HG03175 (cell line): ENCODE data around the gene FMO5.
"Not testable (repeated sequence)": the region's sequence is repeated elsewhere in the genome, so short reads cannot be mapped to it uniquely, and the experiment has no call there.

Experiments used
- ATAC-seq: cut with Tn5 transposase; IDR thresholded peaks from one replicate; pipeline ENCODE4 v1.9.1; 2021; ENCODE audit warnings: mild to moderate bottlenecking, moderate library complexity; ENCODE audit not compliant: unreplicated experiment

Gene FMO5

DNA sequence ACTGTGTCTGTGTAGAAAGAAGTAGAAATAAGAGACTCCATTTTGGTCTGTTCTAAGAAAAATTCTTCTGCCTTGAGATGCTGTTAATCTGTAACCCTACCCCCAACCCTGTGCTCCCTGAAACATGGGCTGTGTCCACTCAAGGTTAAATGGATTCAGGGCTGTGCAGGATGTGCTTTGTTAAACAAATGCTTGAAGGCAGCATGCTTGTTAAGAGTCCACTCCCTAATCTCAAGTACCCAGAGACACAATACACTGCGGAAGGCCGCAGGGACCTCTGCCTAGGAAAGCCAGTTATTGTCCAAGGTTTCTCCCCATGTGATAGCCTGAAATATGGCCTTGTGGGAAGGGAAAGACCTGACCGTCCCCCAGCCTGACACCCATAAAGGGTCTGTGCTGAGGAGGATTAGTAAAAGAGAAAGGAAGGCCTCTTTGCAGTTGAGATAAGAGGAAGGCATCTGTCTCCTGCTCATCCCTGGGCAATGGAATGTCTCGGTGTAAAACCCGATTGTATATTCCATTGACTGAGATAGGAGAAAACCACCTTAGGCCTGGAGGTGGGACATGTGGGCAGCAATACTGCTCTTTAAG is 15.1 kb upstream of the FMO5 start:
- ATAC-seq: not testable (repeated sequence)

DNA sequence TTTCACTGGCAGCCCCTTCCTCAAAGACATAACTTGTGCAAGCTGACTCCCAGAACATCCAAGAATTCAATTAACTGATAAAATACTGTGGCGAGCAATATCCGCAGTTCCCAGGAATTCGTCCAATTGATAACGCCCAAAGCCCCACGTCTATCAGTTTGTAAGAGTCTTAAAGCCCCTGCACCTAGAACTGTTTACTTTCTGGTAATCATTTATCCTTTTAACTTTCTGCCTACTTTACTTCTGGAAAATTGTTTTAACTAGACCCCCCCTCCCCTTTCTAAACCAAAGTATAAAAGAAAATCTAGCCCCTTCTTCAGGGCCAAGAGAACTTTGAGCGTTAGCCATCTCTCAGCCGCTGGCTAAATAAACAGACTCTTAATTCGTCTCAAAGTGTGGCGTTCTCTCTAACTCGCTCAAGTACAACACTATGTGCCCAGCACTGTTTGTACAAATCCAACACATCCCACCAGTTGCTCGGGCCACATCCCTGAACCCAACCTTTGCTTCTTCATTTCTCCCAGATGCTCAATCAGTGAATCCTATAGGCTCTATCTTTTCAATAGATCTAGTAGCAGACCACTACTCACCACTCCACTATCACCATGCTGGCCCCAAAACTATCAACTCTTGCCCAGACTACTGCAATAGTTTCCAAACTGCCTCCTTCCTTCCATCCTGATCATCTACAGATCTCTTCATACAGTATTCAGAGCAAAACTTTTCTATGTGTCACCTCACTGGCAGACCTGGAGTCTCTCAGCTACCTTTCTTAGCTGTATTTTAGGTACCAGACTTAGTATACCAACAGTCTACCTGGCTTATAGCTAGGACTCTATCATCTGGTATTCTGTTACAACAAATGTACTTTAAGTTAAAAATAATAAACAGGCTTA is 14.0 kb upstream of the FMO5 start:
- ATAC-seq: no peak

DNA sequence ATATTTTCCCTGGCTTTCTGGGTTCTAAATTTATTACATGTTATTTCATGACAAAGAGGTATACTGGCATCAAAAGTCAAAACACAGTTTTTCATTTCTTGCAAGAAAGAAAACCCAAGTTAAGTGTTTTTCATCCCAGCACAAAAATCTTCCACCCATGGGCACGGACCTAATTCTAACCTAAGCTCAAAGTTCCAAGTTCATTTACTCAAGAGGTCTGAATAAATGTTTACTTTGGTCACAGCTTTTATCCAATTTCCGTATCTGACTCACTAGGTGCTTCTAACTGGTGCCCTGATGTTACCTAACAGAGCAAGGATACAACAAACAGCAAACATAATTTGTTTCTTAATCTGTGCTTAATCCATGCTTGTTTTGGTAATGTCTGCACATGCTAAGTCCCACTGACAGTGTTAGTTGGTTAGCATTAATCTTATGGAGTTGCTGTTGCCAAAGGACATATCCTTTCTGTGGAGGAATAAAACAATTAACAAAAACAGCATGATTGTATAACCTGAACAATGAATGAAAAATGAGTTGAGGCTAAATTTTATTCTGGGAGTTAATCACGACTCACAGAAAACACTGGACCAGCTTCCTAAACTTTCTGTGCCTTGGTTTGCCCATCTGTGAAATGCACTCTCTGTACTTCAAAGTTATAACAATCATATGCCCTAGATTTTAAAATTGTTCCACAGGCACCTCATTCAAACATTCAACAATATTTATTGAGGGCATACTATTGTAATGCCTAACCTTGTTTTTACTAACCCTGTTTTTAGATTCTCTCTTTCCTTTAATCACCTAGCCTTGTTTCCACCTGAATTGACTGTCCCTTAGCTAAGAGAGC is 13.1 kb upstream of the FMO5 start:
- no peak for ATAC-seq

DNA sequence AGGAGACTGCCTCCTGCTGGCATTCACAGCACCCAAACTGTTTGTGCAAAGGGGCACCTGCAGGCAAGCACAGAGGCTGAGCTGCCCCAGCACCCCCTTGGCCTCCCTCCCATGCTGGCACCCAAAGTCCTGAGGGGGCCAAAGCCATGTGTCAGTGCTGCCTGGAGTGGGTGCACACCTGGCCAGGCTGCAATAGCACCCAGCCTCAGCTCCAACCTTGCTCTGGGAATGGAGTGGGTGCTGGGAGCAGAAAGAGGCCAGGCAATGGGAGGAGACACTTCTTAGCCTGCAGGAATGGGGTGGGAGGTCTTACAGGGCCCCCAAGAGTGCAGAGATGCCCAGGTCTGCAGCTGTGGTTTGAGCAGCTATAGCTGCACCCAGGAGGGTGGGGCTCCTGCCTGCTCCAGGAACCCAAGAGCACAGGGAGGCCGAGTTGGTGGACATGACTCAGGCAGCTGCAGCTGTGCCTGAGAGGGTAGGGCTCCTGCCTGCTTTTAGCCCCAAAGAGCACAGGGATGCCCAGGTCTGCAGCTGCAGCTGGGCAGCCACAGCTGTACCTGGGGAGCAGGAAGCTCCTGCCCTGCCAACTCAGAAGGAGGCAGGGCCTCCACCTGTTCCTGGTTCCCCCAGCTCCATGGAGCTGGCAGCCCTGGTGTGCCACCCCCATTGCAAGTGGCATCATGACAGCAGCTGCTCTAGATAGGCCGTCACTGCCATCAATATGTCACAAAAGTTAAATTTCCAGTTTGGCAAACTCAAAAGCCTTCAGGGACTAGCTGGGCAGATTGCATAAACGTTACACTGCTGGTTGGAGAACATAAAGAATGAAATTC is 12.0 kb upstream of the FMO5 start:
- no peak for ATAC-seq

DNA sequence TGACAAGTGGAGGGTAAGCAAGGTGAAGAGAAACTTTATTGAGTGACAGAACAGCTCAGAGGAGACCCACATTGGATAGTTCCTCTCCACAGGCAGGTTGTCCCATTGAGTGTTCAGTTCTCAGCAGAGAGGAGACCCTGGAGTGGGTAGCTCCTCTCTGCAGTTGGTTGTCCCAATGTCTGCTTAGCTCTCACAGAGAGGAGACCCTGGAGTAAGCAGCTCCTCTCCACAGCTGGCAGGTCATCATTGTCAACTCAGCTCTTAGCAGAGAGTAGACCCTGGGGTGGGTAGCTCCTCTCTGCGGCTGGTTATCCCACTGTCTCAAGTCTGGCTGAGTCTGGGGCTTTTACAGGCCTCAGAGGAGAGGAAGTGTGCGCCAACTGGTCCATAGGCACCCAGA is 11.3 kb upstream of the FMO5 start:
- ATAC-seq: no peak

DNA sequence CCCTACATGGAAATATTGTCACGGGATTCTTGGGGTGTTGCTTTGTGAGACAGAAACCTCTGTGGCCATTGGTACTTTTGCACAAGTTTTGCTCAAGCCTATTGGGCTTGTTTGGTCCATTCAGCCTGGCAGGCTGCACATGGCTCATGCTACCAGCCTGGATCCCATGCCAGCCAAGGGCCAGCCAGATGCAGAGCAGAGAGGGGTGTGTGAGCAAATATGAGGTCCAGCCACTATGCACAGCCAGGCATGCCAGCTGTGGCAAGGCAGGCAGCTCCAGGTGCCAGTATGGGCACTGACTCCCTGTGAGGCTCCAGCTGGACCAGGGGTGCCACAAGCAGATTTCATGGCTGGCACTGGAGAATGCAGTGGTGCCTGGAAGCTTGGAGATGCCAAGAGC is 10.7 kb upstream of the FMO5 start:
- no peak for ATAC-seq

DNA sequence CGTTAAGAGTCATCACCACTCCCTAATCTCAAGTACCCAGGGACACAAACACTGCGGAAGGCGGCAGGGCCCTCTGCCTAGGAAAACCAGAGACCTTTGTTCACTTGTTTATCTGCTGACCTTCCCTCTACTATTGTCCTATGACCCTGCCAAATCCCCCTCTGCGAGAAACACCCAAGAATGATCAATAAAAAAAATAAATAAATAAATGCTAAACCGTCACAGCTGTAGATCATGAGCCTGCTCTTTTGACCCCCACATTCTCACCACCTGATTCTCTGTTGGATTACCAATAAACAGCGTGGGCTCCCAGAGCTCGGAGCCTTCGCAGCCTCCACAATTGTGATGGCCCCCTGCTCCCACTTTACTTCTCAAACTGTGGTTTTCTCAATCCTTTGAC is 8.8 kb upstream of the FMO5 start:
- ATAC-seq: not testable (repeated sequence)

DNA sequence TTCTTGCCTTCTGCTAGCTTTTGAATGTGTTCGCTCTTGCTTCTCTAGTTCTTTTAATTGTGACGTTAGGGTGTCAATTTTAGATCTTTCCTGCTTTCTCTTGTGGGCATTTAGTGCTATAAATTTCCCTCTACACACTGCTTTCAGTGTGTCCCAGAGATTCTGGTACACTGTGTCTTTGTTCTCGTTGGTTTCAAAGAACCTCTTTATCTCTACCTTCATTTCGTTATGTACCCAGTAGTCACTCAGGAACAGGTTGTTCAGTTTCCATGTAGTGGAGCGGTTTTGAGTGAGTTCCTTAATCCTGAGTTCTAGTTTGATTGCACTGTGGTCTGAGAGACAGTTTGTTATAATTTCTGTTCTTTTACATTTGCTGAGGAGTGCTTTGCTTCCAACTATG is 5.9 kb upstream of the FMO5 start:
- ATAC-seq: not testable (repeated sequence)

DNA sequence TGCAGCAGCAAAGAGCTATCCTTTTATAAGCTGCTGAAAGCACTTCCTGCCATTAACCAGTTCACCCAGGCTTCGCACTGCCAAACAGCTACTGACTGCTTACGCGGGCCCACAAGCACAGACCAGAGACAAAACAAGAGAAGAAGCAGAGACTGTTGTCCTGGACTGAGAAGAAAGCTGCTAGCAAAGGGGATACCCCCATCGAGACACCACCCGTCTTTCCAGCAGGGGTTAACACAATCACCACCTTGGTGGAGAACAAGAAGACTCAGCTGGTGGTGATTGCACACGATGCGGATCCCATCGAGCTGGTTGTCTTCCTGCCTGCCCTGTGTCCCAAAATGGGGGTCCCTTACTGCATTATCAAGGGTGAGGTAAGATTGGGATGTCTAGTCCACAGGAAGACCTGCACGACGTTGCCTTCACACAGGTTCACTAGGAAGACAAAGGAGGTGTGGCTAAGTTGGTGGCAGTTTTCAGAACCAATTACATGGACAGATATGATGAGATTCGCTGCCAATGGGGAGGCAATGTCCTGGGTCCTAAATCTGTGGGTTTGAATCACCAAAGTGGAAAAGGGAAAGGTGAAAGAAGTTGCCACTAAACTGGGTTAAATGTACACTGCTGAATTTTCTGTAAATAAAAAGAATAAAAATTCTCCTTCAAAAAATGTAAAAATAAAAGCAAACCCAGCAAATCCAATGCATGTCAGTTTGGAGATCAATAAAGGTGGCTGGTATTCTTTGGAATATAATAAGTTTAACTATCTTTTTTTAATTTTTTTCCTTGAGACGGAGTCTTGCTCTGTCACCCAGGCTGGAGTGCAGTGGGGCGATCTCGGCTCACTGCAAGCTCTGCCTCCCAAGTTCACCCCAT is 1.2 kb downstream of the FMO5 start:
- no peak for ATAC-seq

DNA sequence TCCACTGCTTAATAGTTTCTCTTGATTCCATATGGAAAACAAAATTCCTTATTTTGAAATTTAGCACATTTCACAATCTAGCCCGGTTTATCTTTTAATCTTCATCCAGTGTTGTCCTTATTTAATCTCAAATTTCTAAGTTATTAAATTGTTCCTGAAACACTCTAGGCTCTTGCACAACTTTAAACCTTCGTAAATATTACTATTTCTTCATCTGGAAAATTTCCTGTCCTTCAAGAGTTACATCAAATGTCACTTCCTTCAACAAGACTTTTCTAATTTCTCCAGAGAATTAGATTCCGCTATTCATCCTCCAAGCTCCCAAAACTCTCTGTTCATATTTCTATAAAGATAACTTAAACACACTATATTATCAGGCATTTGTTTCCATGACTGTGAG is 6.5 kb downstream of the FMO5 start:
- no peak for ATAC-seq

DNA sequence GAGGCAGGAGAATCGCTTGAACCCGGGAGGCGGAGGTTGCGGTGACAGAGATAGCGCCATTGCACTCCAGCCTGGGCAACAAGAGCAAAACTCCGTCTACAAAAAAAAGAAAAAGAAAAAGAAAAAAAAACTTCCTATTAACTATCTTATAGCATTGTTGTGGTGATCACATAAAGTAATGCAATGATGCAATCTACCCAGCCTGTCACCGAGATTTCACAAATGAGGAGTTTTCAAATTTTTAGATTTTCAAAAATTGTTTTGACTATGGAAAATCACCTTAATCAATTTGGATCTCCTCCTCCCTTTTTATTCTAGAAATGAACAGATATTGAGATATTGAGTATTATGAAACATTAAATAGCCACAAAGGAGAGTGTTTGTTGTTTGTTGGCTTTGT is 8.0 kb downstream of the FMO5 start:
- no peak for ATAC-seq

DNA sequence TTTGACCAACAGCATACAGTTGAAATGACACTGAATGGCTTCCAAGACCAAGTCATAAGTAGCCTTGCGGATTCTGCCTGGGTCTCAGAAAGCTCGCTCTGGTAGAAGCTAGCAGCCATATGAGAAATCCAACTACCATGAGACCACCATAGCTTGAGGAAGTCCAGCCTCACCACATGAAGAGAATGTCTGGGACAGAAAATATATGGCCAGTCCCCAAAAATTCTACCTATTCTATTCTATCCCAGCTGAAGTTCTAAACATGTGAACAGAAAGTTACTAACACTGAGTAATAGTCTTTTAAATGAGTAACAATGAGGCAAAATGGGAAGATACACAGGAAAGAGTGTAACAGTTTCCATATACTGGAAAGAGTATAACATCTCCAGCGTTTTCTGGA is 9.0 kb downstream of the FMO5 start:
- ATAC-seq: no peak

DNA sequence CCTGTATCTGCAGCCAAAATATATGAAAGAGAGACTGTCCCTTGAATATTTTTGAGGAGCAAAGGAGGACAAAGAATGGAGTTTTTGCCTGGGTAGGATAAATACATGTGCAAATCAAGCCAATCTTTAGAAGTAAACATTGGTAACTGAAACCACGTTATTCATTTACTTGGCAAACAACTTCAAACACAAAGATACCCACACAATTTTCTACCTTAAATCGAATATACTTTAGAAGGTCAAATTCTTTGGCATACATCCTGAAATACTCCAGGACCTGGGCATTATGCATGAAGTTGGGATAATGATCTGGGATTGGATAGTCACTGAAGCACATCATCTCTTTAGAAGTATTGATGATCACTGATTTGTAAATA is 9.6 kb downstream of the FMO5 start:
- no peak for ATAC-seq

DNA sequence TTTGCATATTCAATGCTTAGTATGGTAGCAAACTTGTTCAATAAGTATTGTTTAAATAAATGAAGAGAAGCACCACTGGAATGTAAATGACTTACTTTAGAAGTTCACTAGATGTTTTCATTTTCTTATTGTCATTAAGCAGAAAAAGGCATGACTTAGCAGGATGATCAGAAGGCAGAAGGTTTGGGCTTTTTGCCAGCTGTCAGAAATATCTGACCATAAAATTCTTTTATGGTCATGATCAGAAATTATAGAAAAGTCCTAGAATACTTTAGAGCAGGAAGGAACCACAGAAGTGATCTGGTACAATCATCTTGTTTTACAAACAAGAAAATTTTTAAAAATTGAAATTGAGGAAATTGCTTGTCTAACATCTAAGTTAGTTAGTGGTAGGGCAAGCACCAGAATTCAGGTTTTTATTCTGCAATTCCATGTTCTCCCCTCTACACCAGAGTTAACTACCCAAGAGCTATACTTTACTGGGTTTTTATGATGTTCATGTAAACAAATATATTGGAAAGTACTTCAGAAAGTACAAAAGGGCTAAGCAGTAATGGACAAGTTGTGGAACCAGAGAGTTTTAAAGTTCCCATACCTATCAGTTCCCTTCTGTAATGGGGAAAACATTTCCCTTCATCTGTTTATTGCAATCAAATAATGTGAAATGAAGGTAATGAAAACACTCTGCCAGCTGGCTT is 10.1 kb downstream of the FMO5 start:
- no peak for ATAC-seq

DNA sequence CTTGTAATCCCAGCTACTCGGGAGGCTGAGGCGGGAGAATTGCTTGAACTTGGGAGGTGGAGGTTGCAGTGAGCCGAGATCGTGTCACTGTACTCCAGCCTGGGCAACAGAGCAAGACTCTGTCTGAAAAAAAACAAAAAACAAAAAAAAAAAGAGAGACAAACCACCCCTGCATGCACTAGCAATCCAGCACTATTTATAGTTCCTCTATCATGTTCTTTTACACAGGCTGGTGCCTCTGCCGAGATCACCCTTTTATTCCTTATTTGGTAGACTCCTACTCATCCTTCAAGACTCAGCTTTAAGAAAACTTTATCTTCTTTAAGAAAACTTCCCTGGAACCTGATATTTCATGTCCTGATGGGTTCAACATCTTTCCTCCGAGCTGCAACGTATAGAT is 10.8 kb downstream of the FMO5 start:
- no peak for ATAC-seq

DNA sequence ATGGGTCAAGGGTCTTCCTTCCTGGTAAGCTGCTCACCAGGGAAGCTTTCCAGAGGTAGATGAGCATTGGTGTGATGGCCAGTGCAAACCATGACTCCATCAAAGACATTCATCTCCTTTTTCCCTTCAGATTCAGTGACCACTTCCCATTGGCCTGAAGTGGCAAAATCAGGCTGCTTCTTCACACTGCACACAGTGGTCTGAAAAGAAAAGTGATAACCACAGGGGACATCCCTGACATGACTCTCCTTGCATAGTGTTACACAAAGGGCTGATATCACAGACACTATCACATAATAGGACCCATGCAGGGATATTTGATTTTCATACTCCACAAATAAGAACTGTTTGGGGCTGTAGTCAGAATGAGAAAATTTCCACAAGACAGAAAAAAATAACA is 11.9 kb downstream of the FMO5 start:
- ATAC-seq: no peak

DNA sequence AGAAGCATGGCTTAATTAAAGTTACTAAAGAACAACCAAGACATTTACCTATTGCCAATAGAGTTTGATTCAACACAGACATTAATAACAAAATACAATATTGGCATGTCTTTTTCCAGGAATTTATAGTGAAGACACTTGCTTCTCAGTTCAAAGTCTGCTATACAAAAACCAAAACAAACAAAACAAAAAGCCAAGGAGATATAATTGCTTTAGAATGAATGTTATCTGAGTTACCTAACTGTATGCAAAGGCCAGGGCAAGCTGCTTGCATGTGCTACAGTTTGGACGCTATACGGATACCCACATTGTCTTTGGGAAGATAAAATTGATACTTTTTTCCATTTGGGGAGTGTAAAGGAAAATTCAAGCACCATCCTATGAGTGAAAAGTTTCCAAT is 13.6 kb downstream of the FMO5 start:
- ATAC-seq: no peak

DNA sequence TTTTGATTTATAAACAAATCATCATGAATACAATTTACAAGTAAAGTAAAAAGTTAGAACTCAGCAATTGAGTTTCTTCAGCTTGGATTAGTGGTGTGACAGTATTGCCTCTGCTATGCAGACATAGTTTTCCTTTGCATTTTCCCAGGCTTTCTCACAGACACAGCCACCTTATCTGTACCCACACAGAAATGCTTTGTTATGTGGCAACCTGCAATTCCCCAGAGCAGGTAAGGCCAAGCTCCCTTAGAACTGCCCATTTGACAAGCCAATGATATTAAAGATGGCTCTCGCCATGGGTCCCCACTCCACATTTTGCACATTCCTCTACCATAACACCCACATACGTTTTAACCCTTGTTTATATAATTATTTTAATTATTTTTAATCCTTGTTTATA is 14.2 kb downstream of the FMO5 start:
- ATAC-seq: no peak
